ENCODE results near the gene HOMER2.

Gene HOMER2

DNA sequence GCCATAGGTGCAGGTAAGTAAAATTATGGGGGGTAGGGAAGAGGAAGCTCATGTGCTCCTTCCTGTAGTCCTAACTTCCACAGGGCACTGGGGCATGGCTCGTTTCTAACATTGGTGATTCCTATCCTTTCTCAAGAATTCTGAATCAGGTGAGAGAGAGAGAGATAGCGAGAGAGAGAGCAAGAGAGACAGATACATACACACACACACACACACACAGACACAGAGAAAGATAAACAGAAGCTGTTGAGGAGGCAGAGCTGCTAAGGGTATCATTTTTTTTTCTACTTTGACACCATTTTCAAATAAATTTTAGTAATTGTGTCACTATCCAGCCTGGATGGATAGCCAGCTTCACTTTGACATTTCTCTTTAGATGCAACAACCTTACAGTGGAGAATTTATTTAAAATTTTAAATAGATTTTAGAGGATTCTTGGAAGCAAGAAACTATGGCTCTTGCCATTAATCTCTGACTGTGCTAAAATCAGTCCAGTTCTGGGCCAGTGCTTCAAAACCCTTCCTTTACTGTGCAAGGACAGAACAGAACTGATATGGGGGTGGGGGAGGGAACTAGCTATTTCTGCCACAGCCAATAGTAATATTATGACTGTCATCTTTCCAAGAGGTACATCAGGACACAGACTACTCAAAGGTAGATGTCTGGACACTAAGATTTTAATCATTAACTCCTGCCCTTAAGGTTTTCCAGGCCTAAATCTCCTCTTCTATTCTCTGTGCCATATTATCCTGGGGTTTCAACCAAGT, 18.9 kb upstream of the HOMER2 start:
- ATAC-seq: no peak
- TF ChIP-seq ARNTL (CRISPR knock-in tag; IDR thresholded peaks at IDR 0.05; ENCODE audit: borderline replicate concordance, low read depth) (no peak), POU6F1 (CRISPR knock-in tag; IDR thresholded peaks at IDR 0.05; ENCODE audit: borderline replicate concordance, low read depth) (no peak), OSR1 (CRISPR knock-in tag; IDR thresholded peaks at IDR 0.05) (no peak), ZNF8 (CRISPR knock-in tag; IDR thresholded peaks at IDR 0.05) (no peak), SNAI2 (CRISPR knock-in tag; IDR thresholded peaks at IDR 0.05) (no peak), PPARA (CRISPR knock-in tag; IDR thresholded peaks at IDR 0.05; ENCODE audit: borderline replicate concordance) (no peak)

DNA sequence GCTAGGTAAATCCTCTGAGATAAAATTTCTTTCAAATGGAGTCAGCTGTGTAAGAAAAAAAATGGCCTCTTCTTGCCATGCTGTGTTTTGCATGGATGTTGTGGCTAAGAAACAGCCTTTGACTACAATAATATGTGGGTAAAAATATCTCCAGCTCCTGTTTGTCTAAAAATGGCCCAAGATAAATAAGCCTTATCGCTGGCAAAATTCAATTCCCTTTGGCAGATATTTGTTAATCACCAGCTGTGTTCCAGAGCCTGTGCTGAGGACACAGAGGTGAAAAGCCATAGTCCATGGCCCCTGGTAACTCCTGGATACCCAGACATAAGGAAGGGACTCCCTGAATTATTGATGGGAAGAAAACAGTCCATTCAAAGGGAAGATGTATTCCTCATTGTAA, 18.2 kb upstream of the HOMER2 start:
- no peak for TF ChIP-seq ZFP3 (CRISPR knock-in tag; IDR thresholded peaks at IDR 0.05)
- no peak for TF ChIP-seq SNAI2 (CRISPR knock-in tag; IDR thresholded peaks at IDR 0.05)
- peak; percentile 45; the same call in 1 of the 2 replicates for TF ChIP-seq ZNF8 (CRISPR knock-in tag; IDR thresholded peaks at IDR 0.05)
- peak; percentile 45; the same call in 1 of the 2 replicates for TF ChIP-seq TCF4 (CRISPR knock-in tag; IDR thresholded peaks at IDR 0.05; ENCODE audit: borderline replicate concordance)
- no peak for TF ChIP-seq ZFP30 (CRISPR knock-in tag; IDR thresholded peaks at IDR 0.05)
- no peak for ATAC-seq

DNA sequence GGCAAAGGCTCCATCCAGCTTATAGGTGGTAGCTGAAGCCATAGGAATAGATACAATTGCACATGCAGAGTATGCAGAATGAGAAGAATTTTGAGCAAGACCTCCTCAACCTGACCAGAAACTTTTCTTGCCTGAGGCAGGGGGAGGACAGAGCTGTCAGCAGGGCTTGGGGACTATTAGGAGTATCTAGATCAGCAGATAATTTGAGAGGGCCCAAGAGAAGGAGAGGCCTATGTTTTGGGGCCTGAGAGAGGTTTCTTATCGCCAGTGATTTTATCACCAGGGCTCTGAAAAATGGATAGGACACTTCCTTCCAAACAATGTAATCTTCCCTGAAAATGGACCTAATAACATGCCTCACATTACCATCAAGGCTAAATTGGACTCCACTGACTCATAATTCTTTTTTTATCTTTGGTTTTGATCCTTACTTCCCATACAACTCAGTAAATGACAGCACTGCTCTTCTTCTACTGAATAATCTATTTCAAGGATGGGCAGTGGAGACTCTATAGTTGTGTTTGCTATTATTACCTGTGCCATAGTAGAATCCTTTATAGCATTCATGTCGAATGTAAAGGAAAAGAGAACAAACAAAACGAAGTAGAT, 17.7 kb upstream of the HOMER2 start:
- peak; percentile 18; the same call in 1 of the 3 replicates for ATAC-seq
- TF ChIP-seq ZC3H10 (CRISPR knock-in tag; IDR thresholded peaks at IDR 0.05): no peak
- TF ChIP-seq ZFP3 (CRISPR knock-in tag; IDR thresholded peaks at IDR 0.05): no peak
- TF ChIP-seq ZNF8 (CRISPR knock-in tag; IDR thresholded peaks at IDR 0.05): no peak
- peak; percentile 33; the same call in 1 of the 2 replicates for TF ChIP-seq TCF4 (CRISPR knock-in tag; IDR thresholded peaks at IDR 0.05; ENCODE audit: borderline replicate concordance)
- TF ChIP-seq PPARA (CRISPR knock-in tag; IDR thresholded peaks at IDR 0.05; ENCODE audit: borderline replicate concordance): no peak
- no peak for TF ChIP-seq OSR1 (CRISPR knock-in tag; IDR thresholded peaks at IDR 0.05)
- no peak for TF ChIP-seq SNAI2 (CRISPR knock-in tag; IDR thresholded peaks at IDR 0.05)
- TF ChIP-seq TOX (CRISPR knock-in tag; IDR thresholded peaks at IDR 0.05; ENCODE audit: borderline replicate concordance): no peak
- no peak for TF ChIP-seq ESRRG (CRISPR knock-in tag; IDR thresholded peaks at IDR 0.05)
- 0 out of 2 replicates have a peak, but pooled peaks have one; percentile 24 for TF ChIP-seq TSHZ2 (CRISPR knock-in tag; IDR thresholded peaks at IDR 0.05)
- peak; percentile 37 for TF ChIP-seq ISL1 (CRISPR knock-in tag; IDR thresholded peaks at IDR 0.05)
- no peak for TF ChIP-seq ZNF70 (CRISPR knock-in tag; IDR thresholded peaks at IDR 0.05)

DNA sequence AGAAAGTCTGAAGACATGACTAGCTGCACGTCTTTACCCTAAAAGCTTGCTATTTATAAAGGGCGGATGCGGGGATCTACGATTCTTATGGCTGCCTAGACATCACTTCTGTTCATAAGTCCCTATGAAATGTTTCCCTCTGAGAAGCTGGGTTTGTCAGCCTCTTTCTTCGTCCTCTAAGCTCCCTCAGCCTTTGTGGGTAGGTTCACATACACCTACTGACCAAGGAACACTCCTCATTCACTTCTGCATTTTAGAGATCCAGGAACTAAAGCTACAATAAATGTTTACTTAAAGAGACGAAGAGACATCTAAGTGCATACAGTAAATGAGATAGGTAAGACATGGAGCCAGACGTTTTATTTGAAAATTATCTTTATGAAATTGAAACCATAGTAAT, 16.8 kb upstream of the HOMER2 start:
- TF ChIP-seq ISL1 (CRISPR knock-in tag; IDR thresholded peaks at IDR 0.05) (no peak), ESRRG (CRISPR knock-in tag; IDR thresholded peaks at IDR 0.05) (no peak)
- no peak for ATAC-seq

DNA sequence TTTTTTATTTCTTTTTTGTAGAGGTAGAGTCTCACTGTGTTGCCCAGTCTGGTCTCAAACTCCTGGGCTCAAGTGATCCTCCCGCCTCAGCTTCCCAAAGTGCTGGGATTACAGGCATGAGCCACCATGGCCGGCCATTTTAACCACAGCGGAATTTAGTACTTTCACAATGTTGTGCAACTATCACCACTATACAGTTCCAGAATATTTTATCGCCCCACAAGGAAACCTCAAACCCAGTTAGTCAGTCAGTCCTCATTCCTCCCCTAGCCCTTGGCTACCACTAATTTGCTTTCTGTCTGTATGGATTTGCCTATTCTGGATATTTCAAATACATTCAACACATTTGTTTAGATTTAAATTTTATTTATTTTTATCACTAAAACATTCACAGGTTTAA, 15.5 kb upstream of the HOMER2 start:
- no peak for TF ChIP-seq ZFP3 (CRISPR knock-in tag; IDR thresholded peaks at IDR 0.05)
- no peak for TF ChIP-seq ZNF565 (CRISPR knock-in tag; conservative IDR thresholded peaks at IDR 0.05; ENCODE audit: low read depth)
- no peak for ATAC-seq

DNA sequence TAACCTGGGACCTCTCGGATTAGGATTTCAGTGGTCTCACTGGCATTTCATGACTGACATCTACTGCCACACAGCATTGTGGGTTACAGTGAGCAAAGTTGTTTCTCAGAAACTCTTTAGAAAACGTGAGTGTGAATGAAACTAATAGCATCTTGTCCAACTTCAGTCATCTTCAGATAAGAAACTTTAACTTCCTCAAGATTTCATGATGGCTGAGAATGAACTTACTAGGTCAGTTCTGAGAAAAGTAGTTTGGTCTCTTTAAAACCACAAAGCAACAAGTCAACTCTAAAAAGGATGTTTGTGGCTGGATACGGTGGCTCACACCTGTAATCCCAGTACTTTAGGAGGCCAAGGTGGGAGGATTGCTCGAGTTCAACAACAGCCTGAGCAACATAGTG, 14.2 kb upstream of the HOMER2 start:
- TF ChIP-seq ESRRG (CRISPR knock-in tag; IDR thresholded peaks at IDR 0.05): no peak
- no peak for TF ChIP-seq SNAI2 (CRISPR knock-in tag; IDR thresholded peaks at IDR 0.05)
- TF ChIP-seq ZC3H10 (CRISPR knock-in tag; IDR thresholded peaks at IDR 0.05): no peak
- no peak for TF ChIP-seq ISL1 (CRISPR knock-in tag; IDR thresholded peaks at IDR 0.05)
- ATAC-seq: no peak

GRCh38 chr15:82964890-82965289, 12.4 kb upstream of the HOMER2 start:
- ATAC-seq: no peak
- TF ChIP-seq BACH2 (CRISPR knock-in tag; IDR thresholded peaks at IDR 0.05; ENCODE audit: borderline replicate concordance) (no peak), ZFP3 (CRISPR knock-in tag; IDR thresholded peaks at IDR 0.05) (no peak), PATZ1 (CRISPR knock-in tag; IDR thresholded peaks at IDR 0.05; ENCODE audit: borderline replicate concordance) (no peak), TSHZ2 (CRISPR knock-in tag; IDR thresholded peaks at IDR 0.05) (no peak)

Data from SK-N-SH treated with all-trans-retinoic acid at 6 μM for 48 hours (cell line).